ENCODE results near the gene GPBP1L1.

DNA sequence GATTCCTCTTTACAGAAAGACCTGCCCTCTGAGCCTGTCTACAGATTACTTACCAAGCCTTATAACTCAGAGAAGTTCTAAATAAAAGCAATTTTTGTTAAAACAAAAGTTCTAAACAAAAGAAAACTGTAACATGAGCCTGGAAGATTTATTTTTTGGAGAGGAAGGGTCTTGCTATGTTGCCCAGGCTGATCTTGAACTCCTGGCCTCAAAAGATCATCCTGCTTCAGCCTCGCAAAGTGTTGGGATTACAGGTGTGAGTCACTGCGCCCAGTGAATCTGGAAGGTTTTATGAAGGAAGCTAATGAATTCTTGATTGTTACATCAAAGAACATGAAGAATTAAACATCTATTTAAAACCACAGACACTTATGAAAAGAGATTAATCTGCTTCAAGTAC lies 27.1 kb downstream of the GPBP1L1 start:
- TF ChIP-seq, protein P1, sequence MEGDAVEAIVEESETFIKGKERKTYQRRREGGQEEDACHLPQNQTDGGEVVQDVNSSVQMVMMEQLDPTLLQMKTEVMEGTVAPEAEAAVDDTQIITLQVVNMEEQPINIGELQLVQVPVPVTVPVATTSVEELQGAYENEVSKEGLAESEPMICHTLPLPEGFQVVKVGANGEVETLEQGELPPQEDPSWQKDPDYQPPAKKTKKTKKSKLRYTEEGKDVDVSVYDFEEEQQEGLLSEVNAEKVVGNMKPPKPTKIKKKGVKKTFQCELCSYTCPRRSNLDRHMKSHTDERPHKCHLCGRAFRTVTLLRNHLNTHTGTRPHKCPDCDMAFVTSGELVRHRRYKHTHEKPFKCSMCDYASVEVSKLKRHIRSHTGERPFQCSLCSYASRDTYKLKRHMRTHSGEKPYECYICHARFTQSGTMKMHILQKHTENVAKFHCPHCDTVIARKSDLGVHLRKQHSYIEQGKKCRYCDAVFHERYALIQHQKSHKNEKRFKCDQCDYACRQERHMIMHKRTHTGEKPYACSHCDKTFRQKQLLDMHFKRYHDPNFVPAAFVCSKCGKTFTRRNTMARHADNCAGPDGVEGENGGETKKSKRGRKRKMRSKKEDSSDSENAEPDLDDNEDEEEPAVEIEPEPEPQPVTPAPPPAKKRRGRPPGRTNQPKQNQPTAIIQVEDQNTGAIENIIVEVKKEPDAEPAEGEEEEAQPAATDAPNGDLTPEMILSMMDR (optimal IDR thresholded peaks at IDR 0.05 in 1 of 3, IDR thresholded peaks at IDR 0.05 in 1 of 3, conservative IDR thresholded peaks at IDR 0.05 in 1 of 3; ENCODE audit: extremely low read depth in 1 of 3, insufficient read depth in 2 of 3, low read length in 3 of 3): no peak
- TF ChIP-seq EZH2 (IDR thresholded peaks at IDR 0.05; ENCODE audit: low read length): no peak
